Progenitor cell of endocrine pancreas (in vitro differentiated cells): ENCODE data around the gene CASR. TPM values are rescaled to one million over a fixed set of nuclear protein-coding genes. Genes with fewer than 3 reads are reported as not detected.

ENCODE experiments used
- DNase-seq: peaks from one replicate; pipeline ENCODE4 v3.0.0; 2021; ENCODE audit warnings: low spot score; ENCODE audit not compliant: unreplicated experiment
- H3K27ac Mint-ChIP-seq: 2 replicates; pipeline ENCODE4 v1.8.0; 2021; ENCODE audit warnings: mild to moderate bottlenecking, moderate library complexity, mixed read lengths
- H3K27me3 Mint-ChIP-seq: 2 replicates; pipeline ENCODE4 v1.8.0; 2021; ENCODE audit warnings: mixed read lengths
- H3K36me3 Mint-ChIP-seq: 2 replicates; pipeline ENCODE4 v1.8.0; 2022; ENCODE audit warnings: mixed read lengths; ENCODE audit not compliant: insufficient read depth
- H3K4me1 Mint-ChIP-seq: 2 replicates; pipeline ENCODE4 v1.8.0; 2021; ENCODE audit warnings: low read depth, mixed read lengths
- H3K4me3 Mint-ChIP-seq: 2 replicates; pipeline ENCODE4 v1.8.0; 2021; ENCODE audit warnings: low read depth, mild to moderate bottlenecking, moderate library complexity, mixed read lengths
- H3K9me3 Mint-ChIP-seq: 2 replicates; pipeline ENCODE4 v1.8.0; 2021; ENCODE audit warnings: low read depth, mixed read lengths
- total RNA-seq: library from RNA; stranded (reverse); gene quantifications from 2 replicates; pipeline ENCODE4 v1.2.1, GENCODE V29; 2021
- TF ChIP-seq, protein P1 (sequence below): fragments of 200-600 bp; sonication (generic); IDR thresholded peaks from one replicate; pipeline ENCODE4 v1.5.0; 2021; ENCODE audit warnings: antibody characterized with exemption, mild to moderate bottlenecking; ENCODE audit not compliant: unreplicated experiment

Gene CASR
- total RNA-seq, 1 donor from 2014 or later = 2.3 TPM

DNA sequence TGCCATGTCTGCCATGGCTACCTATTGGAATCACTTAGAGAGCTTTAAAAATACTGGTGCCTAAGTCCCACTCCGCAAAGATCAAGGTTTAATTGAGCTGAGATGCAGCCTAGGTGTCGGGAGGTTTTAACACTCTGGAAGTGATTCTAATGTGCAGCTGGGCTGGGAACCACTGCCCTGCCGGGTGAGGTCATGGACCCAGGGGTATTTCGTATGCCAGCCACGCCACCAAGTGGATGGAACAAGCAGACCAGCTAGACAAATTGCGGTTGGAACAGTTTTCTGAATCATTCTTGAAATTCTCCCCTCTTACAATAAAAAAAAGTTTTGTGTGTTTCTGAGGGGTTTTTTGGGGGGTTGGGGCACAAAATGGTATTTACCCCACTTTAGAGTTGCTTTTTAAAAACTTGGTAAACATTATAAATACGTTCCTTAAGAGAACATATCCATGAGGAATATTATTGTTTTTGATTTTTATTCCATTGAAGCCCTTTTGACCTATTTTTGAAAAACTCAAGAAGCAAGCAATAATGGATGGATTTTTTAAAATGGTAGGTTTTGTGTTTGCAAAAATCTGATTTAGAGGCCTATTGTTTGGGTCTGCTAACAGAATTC lies 75.4 kb downstream of the CASR start:
- Mint-ChIP-seq H3K36me3 (no peaks in the 10 kb centered on the region), H3K9me3 (no peaks in the 10 kb centered on the region), H3K27me3 (peaks cover 5% of the 10 kb centered on the region), H3K4me1 (peaks cover 1% of the 10 kb centered on the region), H3K27ac (no peak overlapping the region), H3K4me3 (no peak overlapping the region)
- peak; percentile 49 for DNase-seq
- TF ChIP-seq, protein P1, sequence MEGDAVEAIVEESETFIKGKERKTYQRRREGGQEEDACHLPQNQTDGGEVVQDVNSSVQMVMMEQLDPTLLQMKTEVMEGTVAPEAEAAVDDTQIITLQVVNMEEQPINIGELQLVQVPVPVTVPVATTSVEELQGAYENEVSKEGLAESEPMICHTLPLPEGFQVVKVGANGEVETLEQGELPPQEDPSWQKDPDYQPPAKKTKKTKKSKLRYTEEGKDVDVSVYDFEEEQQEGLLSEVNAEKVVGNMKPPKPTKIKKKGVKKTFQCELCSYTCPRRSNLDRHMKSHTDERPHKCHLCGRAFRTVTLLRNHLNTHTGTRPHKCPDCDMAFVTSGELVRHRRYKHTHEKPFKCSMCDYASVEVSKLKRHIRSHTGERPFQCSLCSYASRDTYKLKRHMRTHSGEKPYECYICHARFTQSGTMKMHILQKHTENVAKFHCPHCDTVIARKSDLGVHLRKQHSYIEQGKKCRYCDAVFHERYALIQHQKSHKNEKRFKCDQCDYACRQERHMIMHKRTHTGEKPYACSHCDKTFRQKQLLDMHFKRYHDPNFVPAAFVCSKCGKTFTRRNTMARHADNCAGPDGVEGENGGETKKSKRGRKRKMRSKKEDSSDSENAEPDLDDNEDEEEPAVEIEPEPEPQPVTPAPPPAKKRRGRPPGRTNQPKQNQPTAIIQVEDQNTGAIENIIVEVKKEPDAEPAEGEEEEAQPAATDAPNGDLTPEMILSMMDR = peak; percentile 85

DNA sequence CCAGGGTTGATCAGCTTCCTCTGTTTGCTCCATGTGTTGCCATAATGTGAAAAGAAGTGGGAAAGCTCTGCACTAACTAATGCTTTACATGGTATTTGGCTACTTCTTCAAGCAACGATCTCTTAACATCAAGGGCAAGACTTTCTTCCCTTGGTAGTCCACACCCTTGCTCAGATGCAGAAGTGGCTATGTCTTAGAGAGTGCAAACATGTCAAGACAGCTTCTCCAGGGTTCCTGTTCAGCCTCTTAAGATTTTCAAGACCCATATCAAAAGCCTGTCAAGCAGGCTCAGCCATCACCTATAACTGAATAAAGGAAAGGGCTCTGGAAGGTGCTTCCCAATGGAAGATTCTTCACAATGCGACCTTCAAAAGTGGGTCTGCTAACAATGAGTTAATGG lies 76.7 kb downstream of the CASR start:
- TF ChIP-seq, protein P1 = no peak
- Mint-ChIP-seq H3K4me1 (peaks cover 1% of the 10 kb centered on the region), H3K27ac (no peak overlapping the region), H3K27me3 (peaks cover 9% of the 10 kb centered on the region), H3K9me3 (no peaks in the 10 kb centered on the region), H3K36me3 (no peaks in the 10 kb centered on the region), H3K4me3 (no peak overlapping the region)
- no peak for DNase-seq

DNA sequence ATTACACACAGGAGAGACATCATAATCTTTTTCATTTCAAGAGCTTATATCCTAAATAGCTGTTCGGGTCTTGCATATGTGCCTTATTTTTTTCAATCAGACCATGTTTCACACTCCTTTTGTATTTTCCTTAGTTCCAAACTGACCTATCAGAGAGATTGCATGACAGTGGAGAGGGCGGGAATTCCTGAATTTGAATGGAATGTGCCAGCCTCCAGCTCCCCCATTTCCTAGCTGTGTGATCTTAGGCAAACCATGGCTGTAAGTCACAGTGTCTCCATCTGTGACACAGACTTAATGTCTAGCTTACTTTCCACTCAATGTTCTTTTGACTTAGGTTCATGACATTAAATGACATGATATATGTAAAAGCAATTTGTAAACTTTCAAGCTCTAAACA lies 79.6 kb downstream of the CASR start:
- peaks cover 11% of the 10 kb centered on the region for H3K27me3 Mint-ChIP-seq
- no peaks in the 10 kb centered on the region for H3K36me3 Mint-ChIP-seq
- no peaks in the 10 kb centered on the region for H3K9me3 Mint-ChIP-seq
- no peak overlapping the region for H3K4me3 Mint-ChIP-seq
- no peak for DNase-seq
- peaks cover 1% of the 10 kb centered on the region for H3K4me1 Mint-ChIP-seq
- TF ChIP-seq, protein P1 = no peak
- H3K27ac Mint-ChIP-seq = no peak overlapping the region

DNA sequence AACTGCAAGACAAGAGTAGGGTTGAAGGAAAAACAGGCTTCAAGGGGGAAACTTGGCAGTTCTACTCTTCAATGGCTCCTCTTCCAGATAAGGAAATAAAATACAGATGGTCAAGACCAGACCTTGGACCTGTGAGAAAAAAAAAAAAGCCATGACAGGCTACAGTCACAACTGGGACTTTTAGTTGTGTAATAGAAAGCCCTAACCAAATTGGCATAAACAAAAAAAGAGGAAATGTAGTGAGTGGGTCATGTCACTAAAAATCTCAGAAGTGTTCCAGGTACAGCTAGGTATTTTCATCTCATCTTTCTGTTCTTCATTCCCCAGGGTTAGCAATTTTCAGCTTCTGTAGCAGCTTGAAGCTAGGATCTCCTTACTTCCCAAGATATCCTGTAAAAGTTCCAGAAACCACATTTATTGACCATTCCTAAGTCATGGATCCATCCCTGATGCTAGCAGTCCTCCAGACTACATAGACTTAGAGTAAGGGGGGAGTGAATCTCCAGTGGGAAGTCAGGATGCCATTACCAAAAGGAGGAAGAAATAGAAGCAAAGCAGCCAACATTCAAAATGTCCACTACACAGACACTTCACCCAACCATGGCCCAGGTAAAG lies 80.6 kb downstream of the CASR start:
- peaks cover 11% of the 10 kb centered on the region for H3K27me3 Mint-ChIP-seq
- H3K9me3 Mint-ChIP-seq = no peaks in the 10 kb centered on the region
- no peaks in the 10 kb centered on the region for H3K4me1 Mint-ChIP-seq
- TF ChIP-seq, protein P1 = no peak
- no peak for DNase-seq
- no peaks in the 10 kb centered on the region for H3K36me3 Mint-ChIP-seq
- no peak overlapping the region for H3K27ac Mint-ChIP-seq
- no peak overlapping the region for H3K4me3 Mint-ChIP-seq

DNA sequence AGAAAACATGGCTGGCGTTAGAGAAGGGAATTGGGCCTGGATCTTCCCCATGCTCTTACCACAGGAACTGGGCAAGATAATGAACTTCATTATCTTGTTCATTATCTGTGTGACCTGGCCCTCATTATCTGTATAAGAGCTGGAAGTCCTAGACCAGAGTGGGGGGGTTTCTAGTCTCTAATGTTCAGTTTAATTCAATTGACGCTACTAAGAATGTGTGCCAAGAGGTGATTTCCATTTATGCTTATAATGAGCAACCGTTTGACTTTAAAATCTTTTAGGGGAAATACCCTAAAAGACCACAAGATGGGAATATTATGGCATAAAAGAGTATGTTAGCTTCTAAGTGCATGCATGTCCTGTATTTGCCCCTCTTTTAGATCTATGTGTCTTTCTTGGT lies 82.5 kb downstream of the CASR start:
- peaks cover 4% of the 10 kb centered on the region for H3K9me3 Mint-ChIP-seq
- no peak overlapping the region for H3K4me3 Mint-ChIP-seq
- no peak for DNase-seq
- no peaks in the 10 kb centered on the region for H3K4me1 Mint-ChIP-seq
- TF ChIP-seq, protein P1 = no peak
- H3K27ac Mint-ChIP-seq = no peak overlapping the region
- H3K36me3 Mint-ChIP-seq = no peaks in the 10 kb centered on the region
- H3K27me3 Mint-ChIP-seq = peaks cover 6% of the 10 kb centered on the region
